ENCODE results near the gene EIF2D. TPM values are rescaled to one million over a fixed set of nuclear protein-coding genes. Genes with fewer than 3 reads are reported as not detected.

EIF2D gene
- total RNA-seq, 1 experiment from 2014 or later = 110 TPM

DNA sequence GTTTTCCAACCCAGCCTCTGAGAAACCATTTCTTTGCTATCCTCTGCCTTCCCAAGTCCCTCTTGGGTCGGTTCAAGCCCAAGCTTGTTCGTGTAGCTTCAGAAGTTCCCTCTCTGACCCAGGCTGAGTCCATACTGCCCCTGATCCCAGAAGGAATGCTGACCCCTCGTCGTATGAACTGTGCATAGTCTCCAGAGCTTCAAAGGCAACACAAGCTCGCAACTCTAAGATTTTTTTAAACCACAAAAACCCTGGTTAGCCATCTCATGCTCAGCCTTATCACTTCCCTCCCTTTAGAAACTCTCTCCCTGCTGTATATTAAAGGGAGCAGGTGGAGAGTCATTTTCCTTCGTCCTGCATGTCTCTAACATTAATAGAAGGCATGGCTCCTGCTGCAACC, 23.8 kb downstream of the EIF2D start:
- TF ChIP-seq EZH2phosphoT487 (IDR thresholded peaks at IDR 0.05; ENCODE audit: borderline replicate concordance, low read length) (no peak), EZH2 (IDR thresholded peaks at IDR 0.05; ENCODE audit: low read length, unreplicated experiment) (no peak)
- TF ChIP-seq, protein P1, sequence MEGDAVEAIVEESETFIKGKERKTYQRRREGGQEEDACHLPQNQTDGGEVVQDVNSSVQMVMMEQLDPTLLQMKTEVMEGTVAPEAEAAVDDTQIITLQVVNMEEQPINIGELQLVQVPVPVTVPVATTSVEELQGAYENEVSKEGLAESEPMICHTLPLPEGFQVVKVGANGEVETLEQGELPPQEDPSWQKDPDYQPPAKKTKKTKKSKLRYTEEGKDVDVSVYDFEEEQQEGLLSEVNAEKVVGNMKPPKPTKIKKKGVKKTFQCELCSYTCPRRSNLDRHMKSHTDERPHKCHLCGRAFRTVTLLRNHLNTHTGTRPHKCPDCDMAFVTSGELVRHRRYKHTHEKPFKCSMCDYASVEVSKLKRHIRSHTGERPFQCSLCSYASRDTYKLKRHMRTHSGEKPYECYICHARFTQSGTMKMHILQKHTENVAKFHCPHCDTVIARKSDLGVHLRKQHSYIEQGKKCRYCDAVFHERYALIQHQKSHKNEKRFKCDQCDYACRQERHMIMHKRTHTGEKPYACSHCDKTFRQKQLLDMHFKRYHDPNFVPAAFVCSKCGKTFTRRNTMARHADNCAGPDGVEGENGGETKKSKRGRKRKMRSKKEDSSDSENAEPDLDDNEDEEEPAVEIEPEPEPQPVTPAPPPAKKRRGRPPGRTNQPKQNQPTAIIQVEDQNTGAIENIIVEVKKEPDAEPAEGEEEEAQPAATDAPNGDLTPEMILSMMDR (conservative IDR thresholded peaks at IDR 0.05; ENCODE audit: low read depth, low read length) = no peak
- H3K36me3 ChIP-seq (ENCODE audit: low read depth, low read length) = peaks cover 44% of the 10 kb centered on the region
- no peak overlapping the region for H2AFZ ChIP-seq (ENCODE audit: low read length)
- peak overlapping the region; percentile 54 for H3K4me2 ChIP-seq (ENCODE audit: low read length)
- H3K9ac ChIP-seq (ENCODE audit: low read length) = peak overlapping the region; percentile 34
- BruUV-seq (replicated peaks) = no TSS peak
- H3K4me3 ChIP-seq (ENCODE audit: low read length) = peak overlapping the region; percentile 3; the same call in 1 of the 2 replicates
- peaks cover 26% of the 10 kb centered on the region for H3F3A ChIP-seq (ENCODE audit: low read length, unreplicated experiment)
- no peaks in the 10 kb centered on the region for H3K9me2 ChIP-seq (replicated peaks; ENCODE audit: low read length)
- ChIA-PET CTCF (no interaction called here), POLR2A (ENCODE audit: unreplicated experiment) (interaction anchor here (0.7 kb wide), 1 partner anchor 79 kb away, joined by 3 read pairs; no protein-coding TSS in a partner anchor)
- intact Hi-C loops (cut with micrococcal nuclease) = loop anchor here (2.0 kb wide), 1 partner anchor 84 kb away; no protein-coding TSS in a partner anchor
- H3K9me3 ChIP-seq (ENCODE audit: low read length) = no peaks in the 10 kb centered on the region
- H3K4me1 ChIP-seq (ENCODE audit: insufficient read depth, low read length) = peaks cover 58% of the 10 kb centered on the region
- no peaks in the 10 kb centered on the region for H4K20me1 ChIP-seq (ENCODE audit: low read length)
- no peak for DNase-seq
- H3K27me3 ChIP-seq (ENCODE audit: low read length) = no peaks in the 10 kb centered on the region
- ATAC-seq = no peak
- H3K27ac ChIP-seq (ENCODE audit: low read length) = peak overlapping the region; percentile 83
- H3K79me2 ChIP-seq (ENCODE audit: low read length) = no peaks in the 10 kb centered on the region

DNA sequence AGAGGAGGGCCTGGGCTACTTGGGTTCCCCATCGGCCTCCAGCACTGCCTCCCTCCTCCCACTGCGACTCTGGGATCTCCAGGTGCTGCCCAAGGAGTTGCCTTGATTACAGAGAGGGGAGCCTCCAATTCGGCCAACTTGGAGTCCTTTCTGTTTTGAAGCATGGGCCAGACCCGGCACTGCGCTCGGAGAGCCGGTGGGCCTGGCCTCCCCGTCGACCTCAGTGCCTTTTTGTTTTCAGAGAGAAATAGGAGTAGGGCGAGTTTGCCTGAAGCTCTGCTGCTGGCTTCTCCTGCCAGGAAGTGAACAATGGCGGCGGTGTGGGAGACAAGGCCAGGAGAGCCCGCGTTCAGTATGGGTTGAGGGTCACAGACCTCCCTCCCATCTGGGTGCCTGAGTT, 24.4 kb downstream of the EIF2D start:
- DNase-seq = no peak
- Histone ChIP-seq H3K9ac (ENCODE audit: low read length) (no peak overlapping the region), H3K4me3 (ENCODE audit: low read length) (no peak overlapping the region), H3K27me3 (ENCODE audit: low read length) (no peaks in the 10 kb centered on the region), H3F3A (ENCODE audit: low read length, unreplicated experiment) (peaks cover 26% of the 10 kb centered on the region), H3K36me3 (ENCODE audit: low read depth, low read length) (peaks cover 40% of the 10 kb centered on the region), H3K9me3 (ENCODE audit: low read length) (no peaks in the 10 kb centered on the region), H3K4me2 (ENCODE audit: low read length) (no peak overlapping the region), H3K79me2 (ENCODE audit: low read length) (no peaks in the 10 kb centered on the region), H4K20me1 (ENCODE audit: low read length) (no peaks in the 10 kb centered on the region), H3K27ac (ENCODE audit: low read length) (peak overlapping the region; percentile 83), H3K4me1 (ENCODE audit: insufficient read depth, low read length) (peaks cover 58% of the 10 kb centered on the region), H3K9me2 (replicated peaks; ENCODE audit: low read length) (no peaks in the 10 kb centered on the region), H2AFZ (ENCODE audit: low read length) (no peak overlapping the region)
- ChIA-PET CTCF (no interaction called here), POLR2A (ENCODE audit: unreplicated experiment) (interaction anchor here (0.6 kb wide), 1 partner anchor 118 kb away, joined by 8 read pairs; the partner anchor contains the start of gene IKBKE)
- intact Hi-C loops (cut with micrococcal nuclease) = loop anchor here (2.0 kb wide), 1 partner anchor 83 kb away; no protein-coding TSS in a partner anchor
- TF ChIP-seq, protein P1 (conservative IDR thresholded peaks at IDR 0.05; ENCODE audit: low read depth, low read length) = no peak
- no peak for TF ChIP-seq EZH2phosphoT487 (IDR thresholded peaks at IDR 0.05; ENCODE audit: borderline replicate concordance, low read length)
- no peak for TF ChIP-seq EZH2 (IDR thresholded peaks at IDR 0.05; ENCODE audit: low read length, unreplicated experiment)
- BruUV-seq (replicated peaks) = no TSS peak
- ATAC-seq = no peak

Data from PC-3 (cell line).